Measurements from ENCODE around the gene MAP3K4.

The MAP3K4 gene

DNA sequence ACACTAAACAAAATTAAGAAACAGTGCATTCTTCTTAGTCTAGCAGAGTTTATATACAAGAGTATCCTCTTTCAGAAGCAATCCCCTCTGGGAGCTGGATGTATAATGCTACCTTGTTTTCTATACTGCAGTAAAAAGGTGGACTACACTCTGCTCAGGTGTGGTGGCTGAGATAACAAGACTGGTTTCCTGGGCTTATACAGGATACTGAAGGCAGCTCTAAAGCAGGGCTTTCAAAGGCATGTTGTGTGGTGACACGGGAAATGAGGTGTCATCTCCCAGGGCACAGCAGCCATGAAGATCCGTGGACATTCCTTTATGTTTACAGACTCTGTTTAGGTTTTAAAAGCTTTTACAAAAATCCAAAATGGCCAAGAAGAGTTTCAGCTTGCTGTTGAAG is 136.7 kb downstream of the MAP3K4 start:
- no peak for DNase-seq

DNA sequence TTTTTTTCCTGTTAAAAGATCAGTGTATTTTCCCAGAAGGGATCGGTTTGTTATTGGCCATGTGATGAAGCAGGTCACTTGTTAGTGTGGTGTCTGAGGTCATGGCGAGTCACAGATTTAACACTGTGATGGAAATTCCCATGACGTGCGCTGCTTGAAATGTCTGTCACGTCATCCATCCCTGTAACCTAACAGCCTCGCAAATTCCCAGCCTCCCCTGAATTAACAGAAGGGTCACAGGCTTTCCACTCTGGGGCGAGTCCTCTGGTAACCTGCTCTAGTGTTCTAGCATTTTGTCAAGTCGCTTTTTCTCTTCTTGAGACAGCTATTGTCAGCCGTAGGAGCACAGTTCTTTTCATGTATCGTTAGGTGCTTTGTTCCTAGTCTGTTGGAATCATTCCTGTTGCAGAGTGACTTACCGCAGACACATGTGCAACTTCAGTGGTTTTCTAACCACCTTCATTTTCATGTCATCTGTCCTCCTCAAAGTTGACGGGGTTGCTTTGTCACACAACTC is 137.2 kb downstream of the MAP3K4 start:
- peak; percentile 12 for DNase-seq

DNA sequence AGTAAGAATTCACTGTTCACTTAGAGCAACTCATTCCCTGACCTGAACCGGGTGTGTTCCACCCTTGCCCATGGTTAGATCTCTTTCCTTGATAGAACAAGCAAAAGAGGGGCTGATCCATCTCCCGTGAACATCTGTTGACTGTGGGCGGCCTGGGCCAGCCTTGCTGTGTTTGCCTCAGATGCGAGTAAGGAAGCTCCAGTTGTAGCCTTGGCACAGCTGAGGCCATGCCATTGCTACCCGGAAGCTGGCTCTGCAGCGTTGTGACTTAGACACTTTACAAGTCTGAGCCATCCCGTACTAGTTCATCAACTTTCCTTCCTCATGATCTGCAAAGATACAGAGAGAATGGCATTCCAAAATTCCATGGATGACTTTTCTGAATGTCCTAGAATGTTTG is 139.0 kb downstream of the MAP3K4 start:
- no peak for DNase-seq

DNA sequence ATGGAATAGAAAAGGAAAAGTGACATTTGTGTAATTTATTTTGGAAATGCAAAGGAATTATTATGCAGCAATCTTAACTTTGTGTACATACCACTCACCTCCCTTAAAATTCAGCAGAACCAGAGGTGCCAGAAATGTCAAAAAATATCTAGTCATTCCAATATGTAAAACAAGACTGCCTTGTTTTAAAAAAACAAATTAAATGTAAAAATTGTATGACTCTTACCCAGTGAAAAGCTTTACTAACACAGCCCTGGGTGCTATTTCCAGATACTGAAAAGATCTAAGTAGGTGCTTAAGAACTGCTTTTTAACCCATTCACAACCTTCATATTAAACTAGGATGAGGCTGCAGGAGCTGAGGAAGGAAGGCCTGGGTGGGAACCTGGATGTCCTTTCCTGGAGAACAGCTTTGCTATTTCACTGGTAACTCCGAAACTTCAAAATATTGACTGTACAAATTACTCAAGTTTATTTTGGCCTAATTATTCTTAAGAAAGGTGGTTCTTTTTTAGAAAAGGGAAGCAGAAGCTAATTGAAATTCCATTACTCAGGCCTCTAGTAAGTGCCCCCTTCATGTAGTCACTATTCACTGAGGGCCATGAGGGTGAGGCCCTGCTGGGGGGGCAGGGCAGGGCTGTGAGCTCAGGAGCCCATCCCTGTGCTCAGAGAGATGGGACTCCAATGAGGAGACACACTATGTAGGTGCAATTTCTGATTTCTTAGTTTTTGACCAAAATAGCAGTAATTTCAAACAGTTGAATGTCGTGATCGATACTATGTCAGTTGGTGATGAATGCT is 139.6 kb downstream of the MAP3K4 start:
- no peak for DNase-seq

DNA sequence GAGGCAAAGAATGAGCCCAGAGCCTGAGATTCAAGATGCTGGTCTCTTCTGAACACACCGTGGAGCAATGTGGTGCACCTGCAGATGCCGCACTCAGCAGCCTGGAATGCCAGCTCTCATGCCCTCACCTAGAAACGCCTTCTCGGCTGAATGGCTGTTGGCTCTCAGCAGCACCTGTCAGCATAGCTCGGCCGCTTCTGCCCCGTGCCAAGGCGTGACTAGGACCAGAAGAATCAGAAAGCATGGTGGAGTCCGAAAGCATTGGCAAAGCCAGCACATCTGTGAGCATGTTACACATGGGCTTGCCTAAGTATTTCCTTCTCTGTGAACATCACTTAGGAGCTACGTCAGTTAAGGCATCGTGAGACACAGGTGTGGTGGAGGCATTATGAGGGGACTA is 140.8 kb downstream of the MAP3K4 start:
- no peak for DNase-seq

DNA sequence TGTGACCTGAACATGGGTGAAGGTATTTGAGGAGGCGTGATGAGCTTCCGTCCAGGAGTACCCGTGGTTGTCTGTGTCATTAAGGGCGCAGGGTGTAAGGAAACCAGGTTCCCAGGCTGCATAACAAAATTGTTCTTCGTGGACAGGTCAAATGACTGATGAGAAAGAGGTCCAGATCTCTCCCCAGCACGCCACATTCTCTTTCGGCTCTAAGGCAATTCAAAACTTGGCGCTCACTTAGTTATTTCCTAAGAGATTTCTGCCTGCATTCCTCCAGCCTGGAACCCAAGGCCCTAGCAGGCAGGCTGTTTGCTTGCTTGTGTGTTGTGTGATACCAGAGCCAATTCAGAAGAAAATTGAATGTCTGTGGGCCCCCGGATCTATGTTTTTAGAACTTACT is 142.4 kb downstream of the MAP3K4 start:
- DNase-seq, result no peak

DNA sequence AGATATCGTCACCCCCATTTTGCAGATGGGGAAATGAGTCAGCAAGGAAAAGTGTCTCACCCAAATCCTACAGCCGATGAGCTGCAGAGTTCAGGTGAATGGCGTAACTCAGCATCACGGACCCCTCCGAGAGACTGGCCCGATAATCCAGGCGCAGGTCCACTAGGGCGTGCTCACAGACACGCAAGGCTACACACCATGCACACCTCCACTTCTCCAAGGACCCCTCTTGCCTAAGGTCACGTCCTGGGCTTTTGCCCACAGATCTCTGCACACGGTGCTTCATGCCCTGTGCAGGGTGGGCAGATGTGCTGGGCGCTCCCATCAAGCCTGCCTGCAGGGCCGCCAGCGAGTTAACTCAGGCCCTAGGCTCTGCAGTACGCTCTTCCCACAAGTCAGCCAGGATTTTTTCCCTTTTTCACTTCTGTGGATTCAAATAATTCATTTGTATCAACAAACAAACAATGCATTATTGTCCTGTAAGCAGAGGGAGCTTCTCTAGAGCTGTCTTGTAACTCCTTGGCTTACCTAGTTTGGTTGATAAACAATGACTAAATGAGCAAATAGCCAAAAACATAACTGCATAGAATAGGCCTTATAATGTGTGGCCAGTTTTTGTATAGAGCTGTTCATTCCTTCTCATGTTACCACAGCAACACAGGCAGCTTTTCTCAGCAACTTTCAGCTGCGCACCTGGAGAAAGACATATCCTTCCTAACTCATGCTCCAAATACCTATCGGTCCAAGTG is 143.2 kb downstream of the MAP3K4 start:
- no peak for DNase-seq

DNA sequence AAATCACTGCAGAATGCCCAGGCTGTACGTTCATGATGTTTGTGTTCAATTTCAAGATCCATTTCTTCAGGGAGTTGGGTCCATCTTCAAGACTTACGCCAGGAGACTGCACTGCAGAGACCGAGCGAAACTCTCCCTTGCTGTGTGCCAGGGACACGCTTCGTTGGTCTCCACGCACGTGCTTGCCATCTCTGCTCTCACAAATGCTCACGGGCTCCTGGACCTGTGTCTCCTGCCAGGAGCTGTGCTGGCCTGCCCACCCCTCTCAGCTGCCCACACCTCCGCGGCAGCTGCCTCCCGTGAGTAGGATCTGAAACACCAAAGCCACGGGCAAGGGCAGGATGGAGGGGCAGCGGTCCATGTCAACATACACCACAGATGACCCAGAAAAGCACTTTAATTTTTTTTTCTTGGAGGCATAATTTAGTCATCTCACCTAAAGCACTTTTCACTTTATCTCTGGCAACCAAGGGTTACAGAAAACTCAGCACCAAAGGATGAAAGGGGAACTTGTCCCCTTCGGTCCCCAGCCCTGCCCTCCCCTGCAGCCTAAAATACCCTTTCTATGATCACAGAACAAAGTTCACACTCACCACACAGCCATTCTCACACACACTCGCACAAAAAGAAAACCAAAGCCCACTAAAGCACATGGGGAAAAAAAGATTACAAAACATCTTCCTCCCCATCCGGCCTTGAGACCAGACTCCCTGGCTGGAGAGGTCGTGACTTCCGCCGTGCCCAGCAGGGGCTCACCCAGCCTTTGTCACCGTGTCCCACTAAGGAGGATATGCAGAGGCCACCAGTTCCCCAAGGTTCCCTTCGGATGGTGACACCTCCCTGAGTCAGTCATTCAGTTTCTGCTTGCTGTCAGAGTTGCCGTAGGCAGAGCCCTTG is 144.4 kb downstream of the MAP3K4 start:
- DNase-seq, result no peak

DNA sequence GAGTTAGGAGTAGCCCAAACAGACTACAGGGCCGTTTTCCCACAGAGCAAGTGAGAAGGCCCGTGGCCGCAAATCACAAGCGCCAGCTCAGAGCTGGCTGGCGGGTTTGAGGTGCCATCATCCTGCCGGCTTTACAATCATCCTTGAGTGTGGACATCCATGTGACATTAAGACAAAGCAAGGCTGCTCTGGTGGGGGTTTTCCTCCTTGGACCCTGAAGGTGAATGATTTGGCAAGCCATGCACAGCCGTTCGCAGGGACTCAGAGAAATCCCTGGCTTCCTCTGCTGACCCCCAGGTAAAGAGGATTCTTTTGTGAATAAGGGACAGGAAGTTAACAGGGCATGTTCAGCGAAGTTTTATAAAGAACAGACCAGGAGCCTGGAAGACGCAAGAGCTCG is 145.1 kb downstream of the MAP3K4 start:
- no peak for DNase-seq

DNA sequence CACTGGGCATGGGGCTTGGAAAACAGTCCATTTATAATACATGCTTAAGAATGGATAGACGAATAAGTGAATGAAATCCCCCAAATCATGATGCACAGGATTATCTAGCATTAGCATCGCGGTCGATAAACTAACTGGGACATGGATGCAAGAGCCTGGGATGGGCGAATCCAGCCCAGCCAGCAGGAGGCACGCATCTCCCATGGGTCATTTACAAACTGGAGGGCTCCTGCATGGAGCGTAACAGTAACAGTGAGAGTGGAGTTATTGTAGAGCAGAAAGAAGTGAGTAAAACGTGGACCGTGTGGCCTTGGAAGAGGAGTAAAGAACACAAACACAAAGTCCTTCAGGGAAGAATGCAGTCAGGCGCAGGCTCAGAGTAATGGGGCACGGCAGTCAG is 145.8 kb downstream of the MAP3K4 start:
- DNase-seq, result no peak

DNA sequence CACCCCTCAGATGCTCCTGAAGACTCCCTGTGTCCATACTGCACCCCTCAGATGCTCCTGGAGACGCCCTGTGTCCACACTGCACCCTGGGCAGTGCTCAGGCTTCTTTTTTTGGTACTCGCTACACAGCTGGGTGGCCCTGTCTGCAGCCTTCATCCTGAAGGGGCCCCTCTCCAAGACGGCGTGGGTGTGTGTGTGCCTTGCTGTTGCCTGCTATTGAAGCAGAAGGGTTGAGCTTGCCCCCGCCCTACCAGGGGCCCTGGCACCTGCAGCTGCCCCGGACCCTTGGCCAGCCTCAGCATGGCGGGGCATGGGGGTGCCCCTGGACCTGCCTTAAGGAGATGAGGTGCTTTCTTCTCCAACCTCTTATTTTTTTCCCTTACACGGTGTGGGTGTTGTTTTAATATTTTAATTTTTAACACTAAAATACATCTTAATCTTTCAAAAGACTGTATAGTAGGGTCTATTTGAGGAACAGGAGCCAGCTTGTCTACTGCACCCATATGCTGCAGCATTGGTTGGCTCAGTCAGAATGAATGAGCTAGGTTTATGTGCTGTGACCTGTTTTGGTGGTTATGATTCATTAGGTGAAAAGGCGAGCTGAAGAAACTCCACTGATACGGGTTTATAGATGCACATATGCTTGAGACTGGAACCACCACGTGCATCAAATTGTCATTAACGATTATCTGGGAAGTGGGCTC is 146.4 kb downstream of the MAP3K4 start:
- DNase-seq, result no peak

DNA sequence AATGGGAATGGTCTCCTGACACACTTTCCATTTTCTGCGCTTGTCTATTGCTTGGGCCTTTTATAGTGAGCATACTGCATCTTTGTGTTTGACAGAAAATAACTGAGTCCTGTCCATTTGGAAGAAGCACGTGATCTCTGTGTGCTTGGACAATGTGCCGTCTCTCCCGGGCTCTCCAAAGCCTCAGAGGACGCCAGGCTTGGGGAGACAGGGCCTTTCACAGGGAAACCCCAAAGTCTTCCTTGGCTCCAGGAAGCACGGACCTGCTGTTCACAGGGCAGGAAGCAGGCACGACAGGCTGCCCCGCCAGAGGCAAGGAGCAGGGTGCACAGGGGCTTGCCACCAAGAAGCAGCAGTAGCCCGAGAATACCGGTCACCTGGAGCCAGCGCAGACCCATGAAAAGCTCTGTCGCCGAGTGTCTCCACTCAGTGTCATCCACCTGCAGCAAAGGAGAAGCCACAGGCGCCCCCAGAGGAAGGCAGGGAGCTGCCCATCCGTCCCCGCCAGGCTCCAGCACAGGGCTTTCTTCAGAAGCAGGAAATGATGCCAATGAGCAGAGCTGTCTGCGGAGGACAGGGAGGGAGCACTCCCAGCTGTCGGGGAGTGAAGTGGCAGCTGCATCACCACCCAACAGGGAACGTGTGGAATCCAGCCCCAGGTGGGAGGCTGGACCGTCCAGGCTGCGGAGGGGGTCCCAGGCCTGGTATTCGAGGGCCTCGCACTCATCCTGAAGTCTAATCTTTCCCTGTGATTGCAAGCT is 147.2 kb downstream of the MAP3K4 start:
- no peak for DNase-seq

DNA sequence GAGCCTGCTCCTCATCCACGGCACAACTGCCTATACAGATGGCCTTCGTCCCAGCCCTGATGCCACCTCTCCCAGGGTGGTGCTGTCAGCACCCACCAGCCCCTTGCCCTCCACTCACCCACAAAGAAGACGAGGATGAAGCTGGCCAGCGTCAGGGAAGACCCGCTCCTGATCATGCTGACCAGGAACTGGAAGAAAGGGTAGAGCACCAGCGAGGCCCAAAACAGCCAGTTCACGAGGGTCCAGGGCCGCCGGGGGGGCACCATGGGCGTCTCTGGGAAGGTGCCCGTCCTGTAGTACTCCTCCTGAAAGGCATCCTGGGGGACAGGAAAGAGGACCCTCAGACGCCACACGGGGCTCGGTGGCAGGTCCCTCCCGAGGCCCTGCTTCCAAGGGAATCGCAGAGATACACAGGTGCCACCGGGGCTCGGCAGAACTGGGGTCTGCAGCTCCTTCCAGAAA is 147.8 kb downstream of the MAP3K4 start:
- no peak for DNase-seq

DNA sequence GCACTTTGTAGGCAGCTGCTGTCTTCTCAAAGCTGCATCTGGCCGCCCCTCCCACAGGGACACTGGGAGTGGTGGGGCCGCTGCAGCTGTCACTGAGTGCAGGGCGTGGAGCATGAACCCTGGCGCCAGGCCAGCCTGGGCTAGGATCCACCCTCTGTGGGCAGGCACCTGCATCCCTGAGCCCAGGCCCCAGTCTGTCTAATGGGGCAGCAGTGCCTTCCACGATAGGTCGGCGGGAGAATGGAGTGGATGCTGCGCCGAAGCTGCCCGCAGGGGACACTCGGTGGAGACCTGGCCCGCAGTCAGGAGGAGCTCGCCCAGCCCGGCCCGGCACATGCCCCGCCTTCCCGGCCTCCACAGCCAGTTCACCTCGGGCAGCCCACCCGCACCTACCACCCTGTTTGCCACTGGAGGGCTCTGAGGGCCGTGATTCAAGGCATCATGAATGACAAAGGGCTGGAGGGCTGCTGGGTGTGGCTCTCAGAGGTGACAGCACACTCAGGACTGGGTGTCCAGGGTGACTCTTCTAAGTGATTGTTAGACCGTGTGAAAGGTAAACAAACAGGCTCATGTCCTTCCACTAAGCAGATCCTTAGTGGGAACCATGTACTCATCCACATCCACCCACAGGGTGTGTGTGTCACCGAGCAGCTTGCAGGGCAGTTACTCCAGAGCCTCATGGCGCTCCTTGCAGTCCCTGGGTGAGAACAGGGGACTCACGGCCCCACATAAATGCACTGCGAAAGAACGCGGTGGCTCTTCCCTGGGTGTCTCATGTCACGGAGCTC is 148.4 kb downstream of the MAP3K4 start:
- no peak for DNase-seq

DNA sequence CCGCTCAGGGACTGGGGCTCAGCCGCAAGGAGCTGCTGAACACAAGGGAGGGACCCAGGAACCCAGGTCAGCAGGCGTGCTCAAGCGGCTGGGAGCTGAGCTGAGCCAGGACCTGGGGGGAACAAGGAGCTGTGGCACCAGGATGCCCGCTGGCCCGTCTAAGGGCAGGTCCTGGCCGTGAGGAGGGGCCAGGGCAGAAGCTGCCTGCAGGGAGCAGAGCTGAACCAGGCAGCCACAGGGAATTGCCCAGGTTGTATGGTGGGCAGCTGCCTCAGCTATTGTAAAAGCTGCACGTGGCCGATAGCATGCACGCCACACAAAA is 148.9 kb downstream of the MAP3K4 start:
- DNase-seq, result no peak

DNA sequence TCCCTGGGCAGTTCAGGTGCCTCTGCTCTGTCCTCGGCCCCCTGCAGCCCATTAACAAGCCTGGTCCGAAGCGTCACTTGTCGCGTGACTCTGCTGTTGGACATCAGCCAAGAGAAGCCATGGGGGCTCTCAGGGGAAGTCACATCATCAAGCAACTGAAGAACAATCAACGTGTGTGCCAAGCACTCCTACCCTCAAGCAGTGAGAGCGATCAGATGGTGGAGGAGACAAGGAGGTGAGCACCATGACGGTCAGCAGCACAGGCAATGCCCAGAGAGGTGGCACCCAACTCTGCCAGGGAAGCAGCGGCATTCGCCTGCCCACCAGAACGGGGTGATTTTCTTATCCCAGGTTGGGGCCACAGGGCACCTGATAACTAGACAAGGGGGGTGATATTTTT is 149.6 kb downstream of the MAP3K4 start:
- no peak for DNase-seq

DNA sequence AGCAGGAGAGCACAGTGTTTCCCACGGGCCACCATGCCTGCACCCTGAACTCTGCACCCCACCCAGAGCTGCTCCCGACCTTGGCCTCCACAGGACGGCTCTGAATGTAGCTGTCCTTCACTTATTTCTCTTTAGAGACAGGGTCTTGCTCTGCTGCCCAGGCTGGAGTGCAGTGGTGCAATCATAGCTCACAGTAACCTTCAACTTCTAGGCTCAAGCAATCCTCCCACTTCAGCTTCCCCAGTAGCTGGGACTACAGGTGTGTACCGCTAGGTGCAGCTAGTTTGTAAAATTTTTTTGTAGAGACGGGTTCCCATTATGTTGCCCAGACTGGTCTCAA is 151.4 kb downstream of the MAP3K4 start:
- DNase-seq, result no peak

DNA sequence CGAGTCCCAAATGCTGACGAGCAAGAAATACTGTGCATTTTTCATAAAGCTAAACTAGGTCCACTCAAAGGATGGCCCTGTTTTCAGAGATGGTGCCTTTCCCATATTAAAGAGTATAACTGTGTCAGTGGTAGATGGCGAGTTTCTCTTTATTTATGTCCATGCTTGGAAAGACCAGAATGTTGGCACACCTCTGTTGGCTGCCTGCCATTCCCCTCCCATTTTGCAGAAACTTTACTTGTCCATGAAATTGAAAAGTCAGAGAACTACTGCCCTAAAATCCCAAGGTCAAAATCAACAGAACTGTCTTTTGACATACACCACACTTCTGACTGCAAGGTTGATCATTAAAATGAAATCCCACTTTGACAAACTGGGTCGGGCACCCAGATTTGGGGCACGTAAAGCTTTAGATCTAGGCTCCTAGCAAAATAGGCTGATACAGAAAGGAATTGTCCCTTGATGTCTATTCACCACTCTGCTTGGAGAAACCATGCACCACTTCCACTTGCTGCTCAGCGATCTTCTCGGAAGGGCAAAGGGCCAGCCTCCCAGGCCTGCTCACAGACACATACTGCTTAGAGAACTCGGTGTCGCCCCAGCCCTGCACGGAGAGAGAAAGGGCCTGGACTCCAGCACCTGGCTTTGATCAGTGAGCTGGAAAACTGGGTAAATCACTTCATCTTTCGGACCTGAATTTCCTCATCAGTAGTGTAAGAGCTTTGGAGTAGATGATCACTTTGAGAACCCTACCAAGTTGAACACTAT is 152.3 kb downstream of the MAP3K4 start:
- no peak for DNase-seq

DNA sequence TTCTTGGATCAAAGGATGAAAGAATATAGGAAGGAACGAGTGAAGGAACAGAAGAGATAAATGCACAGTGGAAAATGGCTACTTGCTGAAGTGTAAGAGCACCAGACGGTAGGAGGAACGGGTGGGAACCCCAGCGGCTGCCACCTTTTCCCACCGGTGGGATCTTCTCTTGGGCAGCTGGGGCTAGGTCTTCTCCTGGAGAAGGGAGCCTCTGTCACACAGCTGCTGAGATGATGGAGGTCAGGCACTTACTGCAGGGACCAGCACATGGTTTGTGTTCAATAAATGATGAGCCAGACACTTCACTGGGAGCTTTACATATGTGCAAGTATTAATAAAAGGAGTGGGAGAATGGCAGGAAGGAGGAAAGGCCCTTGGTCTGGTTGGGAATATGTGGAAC is 158.6 kb downstream of the MAP3K4 start:
- DNase-seq, result no peak

DNA sequence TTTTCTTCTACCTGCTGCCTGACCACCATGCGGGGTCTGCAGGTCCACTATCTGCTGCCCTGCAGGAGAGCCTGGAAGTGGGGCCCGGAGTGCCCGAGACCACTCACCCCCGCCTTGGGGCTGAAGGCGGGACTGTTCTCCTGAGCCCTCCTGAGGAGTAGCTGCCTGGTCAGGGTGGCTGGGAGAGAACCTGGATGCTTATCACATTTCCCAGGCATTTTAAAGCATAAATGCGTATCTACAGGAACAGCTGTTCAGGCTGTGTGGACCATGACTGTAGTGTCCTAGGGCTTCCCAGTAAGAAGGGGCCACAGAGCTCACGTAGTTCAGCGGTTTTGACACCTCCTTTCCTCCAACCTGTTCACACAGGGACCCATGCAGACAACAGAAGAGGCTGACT is 159.0 kb downstream of the MAP3K4 start:
- no peak for DNase-seq
